Loucy (cell line): ENCODE measurements around the gene TBC1D20.

ENCODE experiments used
- EZH2phosphoT487 ChIP-seq: fragments of 200-600 bp; IDR thresholded peaks from 2 replicates; pipeline ENCODE4 v1.6.1; 2018; ENCODE audit warnings: antibody characterized with exemption, mild to moderate bottlenecking, moderate library complexity, borderline replicate concordance
- TF ChIP-seq, protein P1 (sequence below): fragments of 200-600 bp; sonication (generic); conservative IDR thresholded peaks from 2 replicates; pipeline ENCODE4 v1.5.1; 2014; ENCODE audit warnings: mild to moderate bottlenecking, antibody characterized with exemption, low read length

- TF ChIP-seq, protein P1, sequence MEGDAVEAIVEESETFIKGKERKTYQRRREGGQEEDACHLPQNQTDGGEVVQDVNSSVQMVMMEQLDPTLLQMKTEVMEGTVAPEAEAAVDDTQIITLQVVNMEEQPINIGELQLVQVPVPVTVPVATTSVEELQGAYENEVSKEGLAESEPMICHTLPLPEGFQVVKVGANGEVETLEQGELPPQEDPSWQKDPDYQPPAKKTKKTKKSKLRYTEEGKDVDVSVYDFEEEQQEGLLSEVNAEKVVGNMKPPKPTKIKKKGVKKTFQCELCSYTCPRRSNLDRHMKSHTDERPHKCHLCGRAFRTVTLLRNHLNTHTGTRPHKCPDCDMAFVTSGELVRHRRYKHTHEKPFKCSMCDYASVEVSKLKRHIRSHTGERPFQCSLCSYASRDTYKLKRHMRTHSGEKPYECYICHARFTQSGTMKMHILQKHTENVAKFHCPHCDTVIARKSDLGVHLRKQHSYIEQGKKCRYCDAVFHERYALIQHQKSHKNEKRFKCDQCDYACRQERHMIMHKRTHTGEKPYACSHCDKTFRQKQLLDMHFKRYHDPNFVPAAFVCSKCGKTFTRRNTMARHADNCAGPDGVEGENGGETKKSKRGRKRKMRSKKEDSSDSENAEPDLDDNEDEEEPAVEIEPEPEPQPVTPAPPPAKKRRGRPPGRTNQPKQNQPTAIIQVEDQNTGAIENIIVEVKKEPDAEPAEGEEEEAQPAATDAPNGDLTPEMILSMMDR: no peak
- no peak for TF ChIP-seq EZH2phosphoT487
Measured at GRCh38 chr20:420166-420620, 42.1 kb downstream of the TBC1D20 start.
